ENCODE data around the gene H2BK1.
A peak's percentile ranks its signal among the peaks of the same experiment; 100 is the strongest.

Gene H2BK1

DNA sequence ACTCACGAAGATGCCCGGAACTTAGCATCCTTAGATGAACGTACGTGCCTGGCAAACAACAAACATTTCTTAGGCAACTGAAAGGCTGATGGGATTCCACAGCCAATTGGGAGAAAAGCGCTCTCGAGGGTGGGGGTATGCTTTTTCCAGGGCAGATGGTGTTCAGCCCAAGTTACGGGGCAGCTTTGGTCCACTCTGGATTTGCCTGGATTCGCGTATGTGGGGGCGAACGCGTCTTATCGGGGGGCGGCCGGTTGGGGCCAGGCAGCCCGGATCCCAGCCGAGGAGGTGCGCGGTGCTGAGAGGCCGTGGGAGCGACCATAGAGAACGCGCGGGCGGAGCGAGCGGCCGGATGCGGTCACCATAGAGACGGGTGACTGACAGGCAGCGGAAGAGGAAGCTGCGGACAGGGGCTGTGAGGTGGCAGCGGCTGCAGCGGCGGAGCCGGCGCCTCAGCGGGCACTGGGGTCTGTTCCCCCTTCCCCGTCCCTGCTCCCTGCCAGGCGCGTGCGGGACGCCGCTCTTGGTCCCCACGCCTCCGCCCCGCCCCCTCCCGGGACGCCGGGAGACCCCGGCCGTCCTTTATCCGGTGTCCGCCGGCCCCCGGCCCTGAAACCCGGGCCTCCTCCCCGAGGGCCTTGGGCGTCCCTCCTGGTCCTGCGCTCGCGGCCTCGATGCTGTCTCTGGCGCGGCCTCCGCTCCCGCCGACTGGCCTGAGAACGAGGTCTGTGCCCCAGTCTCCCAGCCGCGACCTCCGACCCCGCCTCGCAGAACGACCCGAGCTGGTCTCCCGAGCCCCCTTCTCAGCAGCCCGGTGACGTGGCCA is 22.0 kb upstream of the H2BK1 start, which contains the start of gene CHPF2:
TSS of gene CHPF2 (plus strand) at position 393 of the 826 bp plus-strand sequence. CDS start 1,529 bp downstream, outside the sequence.
- peak; percentile 81 for DNase-seq (ENCODE audit: low read depth)

DNA sequence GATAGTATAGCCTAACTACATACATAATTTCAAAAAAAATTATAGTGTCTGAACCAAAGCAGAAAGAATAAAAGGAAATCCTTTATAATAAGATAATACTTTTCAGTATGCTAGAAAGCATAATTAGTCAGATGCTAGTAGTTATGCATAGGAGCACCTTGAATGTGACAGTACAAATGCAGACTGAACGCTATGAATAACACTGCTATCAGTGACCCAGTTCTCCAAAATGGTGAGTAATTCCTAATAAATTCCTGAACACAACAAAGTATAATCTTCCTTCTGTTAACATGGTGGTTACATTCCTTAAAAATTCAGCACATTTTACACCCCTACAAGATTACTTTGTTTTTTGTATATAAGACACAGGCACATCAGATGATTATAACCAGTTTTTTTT is 20.8 kb upstream of the H2BK1 start:
- DNase-seq (ENCODE audit: low read depth): no peak

DNA sequence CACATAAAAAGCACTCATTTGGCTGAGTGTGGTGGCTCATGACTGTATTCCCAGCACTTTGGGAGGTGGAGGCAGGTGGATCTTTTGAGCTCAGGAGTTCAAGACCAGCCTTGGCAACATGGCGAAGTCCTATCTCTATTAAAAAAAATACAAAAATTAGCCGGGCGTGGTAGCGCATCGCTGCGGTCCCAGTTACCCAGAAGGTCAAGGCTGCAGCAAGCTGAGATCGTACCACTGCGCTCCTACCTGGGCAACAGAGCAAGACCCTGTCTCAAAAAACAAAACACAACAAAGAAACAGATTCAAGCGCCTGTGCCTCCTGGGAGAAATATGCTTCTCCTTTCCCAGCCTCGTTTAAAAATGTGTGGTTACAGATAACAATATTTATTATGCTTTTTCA is 19.0 kb upstream of the H2BK1 start:
- DNase-seq (ENCODE audit: low read depth): no peak

DNA sequence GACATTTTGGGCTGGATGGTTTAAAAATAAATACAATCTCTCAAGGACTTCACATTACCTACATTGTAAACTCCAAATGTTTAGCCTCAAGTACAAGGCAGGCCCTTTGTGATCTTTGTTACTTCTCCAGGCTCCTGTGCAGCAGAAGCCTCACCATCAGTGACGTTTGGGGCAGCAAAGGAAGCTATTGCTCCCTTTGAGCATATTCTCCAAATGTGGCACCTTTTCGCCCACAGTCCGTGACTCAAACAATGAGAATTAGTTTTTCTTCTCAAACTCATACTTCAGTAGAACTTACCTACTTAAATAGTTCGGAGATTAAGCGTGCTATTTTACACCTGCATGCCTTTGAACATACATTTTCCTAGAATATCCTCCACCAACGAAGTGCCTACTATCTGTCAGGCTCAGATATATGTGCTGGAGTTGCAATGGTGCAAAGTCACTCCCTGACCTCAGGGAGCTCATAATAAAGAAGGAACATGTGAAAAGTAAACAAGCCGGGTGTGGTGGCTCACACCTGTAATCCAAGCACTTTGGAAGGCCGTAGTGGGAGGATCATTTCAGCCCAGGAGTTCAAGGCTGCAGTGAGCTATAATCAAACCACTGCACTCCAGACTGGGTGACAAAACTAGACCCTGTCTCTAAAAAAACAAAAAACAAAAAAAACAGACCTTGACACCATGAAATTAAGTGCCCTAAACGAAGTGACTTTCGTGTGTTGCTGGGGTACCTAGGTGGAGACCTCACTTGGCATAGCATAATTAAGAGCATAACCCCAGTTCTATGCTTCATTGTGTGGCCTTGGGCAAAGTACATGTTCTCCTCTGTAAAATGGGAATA is 18.0 kb upstream of the H2BK1 start:
- no peak for DNase-seq (ENCODE audit: low read depth)

DNA sequence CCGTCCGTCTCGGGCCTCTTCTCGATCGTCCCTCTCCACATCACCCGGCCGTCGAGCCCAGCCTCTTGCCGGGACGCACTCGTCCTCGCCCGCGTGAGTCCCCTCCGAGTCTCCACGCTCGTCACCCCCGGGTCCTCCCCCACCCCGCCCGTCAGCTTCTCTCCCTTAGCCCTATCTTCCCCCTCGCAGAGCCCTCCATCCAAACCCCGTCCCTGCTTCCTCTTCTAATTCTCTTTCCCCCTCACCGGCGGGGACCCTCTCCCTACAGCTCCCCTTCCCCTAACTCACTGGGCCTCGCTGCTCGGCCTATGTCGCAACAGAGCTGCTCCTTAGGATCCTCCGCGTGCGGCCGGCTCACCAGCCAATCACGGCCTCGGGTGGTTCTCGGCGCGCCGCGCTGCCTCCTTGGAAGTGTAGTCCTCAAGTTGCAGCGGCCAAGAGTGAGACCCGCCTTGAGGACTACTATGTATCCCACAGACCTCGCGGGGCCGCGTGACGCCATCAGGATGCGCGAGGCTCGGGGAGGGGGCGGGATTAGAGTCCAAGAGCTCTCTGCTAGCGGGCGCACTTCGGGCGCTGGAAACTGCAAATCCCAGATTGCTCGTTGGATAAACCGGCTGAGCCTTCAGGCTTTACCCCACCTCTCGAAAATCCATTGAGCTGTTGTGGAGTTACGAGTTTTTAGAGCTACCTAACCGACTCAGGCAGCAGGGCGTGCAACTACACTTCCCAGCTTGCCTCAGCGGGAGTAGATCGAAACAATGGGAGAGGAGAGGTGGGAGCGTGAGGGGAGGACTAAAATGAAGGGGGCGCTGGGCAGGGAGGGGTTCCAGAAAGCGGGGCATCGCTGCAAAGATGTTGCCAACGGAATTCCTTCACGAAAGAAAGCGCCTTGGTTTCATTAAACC is 16.8 kb upstream of the H2BK1 start, which contains the start of gene ABCF2:
TSS of gene ABCF2 (minus strand) at position 331 of the 908 bp plus-strand sequence. CDS start 747 bp downstream, outside the sequence.
- DNase-seq (ENCODE audit: low read depth): peak; percentile 99

DNA sequence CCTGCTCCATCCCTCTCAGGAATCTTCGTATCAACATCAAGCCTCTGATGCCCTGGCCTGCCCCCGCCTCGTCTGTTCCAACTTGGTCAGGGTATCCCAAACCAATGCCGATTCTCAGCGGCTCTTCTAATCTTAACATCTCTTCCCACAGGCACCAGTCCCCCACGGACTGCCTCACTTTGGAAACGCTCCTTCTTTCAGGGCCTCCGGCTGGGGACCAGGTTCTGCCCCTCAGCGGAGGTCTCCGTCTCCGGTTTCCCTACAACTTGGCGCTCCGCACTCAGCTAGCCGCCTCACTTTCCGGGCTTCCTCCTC is 16.2 kb upstream of the H2BK1 start:
- DNase-seq (ENCODE audit: low read depth): no peak

DNA sequence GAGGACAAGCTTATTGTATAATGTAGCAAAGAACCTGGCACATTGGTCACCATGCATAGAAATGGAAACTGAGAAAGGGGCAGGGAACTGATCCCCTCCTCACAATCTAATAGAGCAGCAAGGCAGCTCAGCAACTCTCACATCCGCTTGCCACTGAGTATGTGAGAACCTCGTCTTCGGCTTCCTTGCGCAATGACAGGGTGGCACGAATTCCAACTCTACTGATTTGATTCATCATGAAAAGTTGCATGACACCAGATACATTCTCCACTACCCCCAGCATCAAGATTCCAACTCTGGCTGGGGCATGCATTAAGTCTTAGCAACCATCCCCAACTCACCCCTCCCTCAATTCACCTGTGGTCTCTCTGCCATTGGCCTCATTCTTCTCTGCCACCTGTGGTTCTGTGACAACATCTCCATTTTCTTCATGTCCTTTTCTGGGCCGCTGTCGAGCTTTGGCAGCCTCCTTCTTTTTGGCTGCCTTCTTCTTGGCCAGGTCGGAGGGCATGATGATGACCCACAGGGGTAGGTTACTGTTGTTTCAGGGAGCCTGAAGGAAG is 15.7 kb upstream of the H2BK1 start:
- no peak for DNase-seq (ENCODE audit: low read depth)

DNA sequence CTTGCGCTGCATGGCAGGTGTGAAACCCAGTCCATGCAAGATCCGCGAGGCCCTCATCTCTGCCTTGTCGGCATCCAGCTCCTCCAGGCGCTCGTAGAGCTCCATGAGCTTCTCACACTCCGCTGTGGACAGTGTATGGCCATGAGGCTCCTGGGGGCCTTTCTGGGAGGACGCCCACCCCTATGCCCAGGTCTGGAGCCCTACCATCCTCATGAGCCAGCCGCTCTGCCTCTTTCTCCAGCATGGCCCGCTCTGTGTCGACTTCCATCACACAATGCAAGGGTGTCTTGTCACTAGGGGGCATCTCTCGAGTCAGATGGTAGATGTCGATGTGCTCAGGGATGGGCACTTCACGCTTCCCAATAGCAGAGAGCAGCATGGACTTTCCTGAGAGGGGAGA is 13.4 kb upstream of the H2BK1 start:
- no peak for DNase-seq (ENCODE audit: low read depth)

DNA sequence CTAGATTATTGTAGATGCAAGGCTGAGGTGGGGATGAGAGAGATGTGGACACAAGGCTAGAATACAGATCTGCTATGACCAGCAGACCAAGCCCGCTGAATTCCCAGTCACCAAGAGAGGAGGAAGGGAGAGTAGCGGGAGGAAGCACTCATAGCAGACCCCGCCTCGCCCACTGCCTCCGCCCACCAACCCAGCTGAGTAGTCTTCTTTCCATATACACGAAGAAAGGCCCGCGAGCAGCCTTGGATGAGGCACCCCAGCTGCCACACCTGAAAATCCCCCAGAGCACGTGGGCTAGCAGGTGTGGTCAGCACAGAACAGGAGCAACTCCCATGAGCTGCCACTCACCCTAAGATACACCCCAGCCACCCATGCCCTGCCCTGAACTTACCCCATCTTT is 7.9 kb upstream of the H2BK1 start:
- no peak for DNase-seq (ENCODE audit: low read depth)

DNA sequence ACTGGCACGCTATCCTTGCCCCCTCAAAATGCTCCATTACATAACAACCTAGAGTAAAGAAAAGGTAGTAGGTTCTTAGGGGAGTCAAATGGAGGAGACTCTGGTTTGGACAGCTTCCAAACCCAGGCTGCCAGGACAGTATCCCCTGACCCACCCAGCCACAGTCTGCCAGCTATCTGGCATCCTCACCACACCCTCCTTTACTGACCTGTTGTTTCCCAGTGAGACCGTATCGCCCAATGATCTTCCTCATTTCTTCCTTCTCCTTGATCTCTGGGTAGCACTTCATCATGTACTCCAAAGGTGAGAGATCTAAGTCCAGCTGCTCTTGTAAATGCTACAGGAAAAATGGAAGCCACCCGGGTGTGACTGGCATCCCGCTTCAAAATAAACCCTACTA is 5.1 kb upstream of the H2BK1 start:
- no peak for DNase-seq (ENCODE audit: low read depth)

DNA sequence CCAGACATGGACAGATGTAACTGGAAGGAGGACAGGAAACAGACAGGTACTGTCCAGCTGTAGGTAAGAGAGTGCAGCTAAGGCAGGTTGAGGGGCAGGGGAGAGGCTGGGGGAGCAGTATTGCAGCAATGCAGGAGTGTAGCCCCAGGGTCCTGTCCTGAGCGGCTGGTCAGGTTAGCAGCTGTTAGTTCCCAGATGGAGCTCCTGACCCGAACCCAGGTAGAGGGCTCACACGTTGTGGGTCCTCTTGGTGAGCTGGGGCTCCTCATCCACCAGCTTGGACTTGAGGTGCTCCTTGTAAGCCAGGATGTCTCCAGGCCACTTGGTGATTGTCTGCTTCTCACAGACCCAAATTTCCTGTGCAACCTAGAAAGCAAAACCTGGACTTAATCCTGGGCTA is 3.5 kb upstream of the H2BK1 start:
- DNase-seq (ENCODE audit: low read depth): no peak

DNA sequence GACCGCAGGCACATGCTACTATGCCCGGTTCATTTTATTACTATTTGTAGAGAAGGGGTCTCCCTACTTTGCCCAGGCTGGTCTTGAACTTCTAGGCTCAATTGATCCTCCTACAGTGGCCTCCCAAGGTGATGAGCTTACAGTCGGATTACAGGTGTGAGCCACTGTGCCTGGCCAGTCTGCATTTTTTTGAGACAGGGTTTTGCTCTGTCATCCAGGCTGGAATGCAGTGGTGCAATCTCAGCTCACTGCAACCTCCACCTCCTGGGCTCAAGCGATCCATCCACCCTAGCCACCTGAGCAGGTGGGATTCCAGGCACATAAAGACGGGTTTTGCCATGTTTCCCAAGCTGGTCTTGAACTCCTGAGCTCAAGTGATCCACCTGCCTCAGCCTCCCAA is 2.3 kb upstream of the H2BK1 start:
- no peak for DNase-seq (ENCODE audit: low read depth)

DNA sequence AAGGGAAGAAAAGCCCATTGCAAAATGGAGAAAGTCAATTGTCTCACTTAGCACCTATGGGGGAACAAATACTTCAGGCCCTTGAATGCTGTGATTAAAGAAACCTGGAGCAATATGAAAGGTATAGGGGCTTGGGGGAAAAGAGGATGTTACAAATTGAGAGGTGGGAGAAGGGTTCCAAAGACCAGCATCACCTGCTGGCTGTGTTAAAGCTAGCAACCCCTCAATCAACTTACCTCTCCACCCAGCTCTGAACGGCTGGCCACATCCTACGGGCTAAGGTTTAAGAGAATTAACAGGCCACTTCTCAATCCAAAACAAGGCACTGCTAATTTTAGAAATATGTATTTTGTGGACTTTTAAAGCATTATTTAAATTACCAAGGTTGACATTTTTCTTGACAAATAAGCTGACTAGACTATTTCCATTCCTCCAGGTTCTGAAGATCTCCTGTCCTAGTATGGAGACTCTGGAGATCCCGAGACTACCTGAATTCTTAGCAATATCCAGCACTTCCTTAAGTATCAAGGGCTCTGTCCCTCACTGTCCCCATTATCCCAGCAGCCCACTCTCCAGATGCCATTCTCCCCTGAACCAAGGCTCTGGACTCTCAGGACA is 976 bp upstream of the H2BK1 start:
- DNase-seq (ENCODE audit: low read depth): no peak

DNA sequence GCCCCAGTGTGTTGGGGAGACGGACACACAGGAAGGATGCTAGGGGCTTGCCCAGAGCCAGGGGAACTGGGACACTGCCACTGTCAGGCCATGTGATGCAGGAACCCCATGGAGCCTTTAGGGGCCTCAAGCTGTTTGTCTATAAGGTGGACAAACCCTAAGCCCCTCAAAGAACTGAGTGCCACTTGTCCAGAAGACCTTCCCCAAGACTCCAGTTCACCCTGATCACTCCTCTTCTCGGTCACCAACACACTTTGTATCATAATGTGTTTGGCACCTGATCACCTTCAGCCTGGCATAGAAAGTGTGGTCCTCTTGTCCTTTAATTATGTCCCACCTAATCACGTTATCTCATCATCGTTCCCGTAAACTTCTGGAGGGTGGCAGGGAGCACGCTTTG is 700 bp downstream of the H2BK1 start:
- DNase-seq (ENCODE audit: low read depth): no peak

DNA sequence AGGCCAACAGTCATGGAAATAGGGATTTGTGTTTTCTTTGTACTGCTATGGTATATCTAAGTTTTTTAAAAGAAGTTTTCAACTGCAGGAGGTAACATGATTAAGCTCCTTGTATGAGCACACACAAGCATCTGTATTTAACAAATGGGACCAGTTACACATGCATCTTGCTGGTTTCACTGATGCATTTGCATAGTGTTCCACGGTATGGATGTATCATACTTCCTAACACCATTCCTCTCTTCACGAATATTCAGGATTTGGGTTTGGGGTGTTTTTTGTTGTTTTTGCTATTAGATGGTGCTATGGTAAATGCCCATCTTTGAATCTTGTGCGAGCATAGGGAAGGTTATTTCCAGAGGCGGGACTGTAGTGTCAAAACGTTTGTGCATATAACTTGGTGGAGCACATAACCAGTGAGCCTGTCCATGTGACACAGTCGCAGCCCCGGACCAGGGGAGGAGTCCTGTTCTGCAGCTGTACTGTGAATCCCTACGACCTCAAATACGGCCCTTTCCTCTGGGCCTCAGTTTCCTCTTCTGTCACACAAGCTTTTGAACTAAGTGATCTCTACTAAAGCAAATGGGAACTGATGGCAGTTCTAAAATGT is 1.9 kb downstream of the H2BK1 start:
- no peak for DNase-seq (ENCODE audit: low read depth)

DNA sequence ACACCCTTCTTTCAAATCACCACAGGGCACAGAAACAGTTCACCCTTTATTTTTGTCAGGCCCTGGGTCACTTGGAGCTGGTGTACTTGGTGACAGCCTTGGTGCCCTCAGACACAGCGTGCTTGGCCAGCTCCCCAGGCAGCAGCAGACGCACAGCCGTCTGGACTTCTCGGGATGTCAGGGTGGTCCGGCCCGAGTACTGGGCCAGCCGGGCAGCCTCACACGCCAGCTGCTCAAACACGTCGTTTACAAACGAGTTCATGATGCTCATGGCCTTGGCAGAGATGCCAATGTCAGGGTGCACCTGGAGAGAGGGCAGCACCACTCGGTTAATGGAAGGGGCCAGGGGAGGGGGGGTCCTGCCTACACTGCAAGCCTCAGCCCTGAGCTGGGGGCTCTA is 2.5 kb downstream of the H2BK1 start:
- DNase-seq (ENCODE audit: low read depth): no peak

DNA sequence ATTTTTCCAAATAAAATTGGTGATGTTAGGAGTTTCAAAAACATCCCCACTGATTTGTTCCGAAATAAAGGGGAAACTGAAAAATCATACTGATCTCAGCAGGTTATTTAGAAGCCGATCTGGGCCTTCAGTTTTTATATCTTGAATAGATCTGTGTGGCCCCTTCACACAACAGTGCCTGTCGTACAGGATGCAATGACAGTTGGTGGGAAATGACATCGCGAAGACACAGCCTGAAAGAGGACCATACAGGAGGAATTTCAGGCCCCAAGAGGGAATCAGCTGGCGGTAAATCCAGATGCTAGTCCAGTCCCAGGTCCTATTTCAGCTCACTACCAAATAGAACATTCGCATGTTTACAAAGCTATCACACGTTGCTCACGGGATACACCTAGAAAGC is 3.0 kb downstream of the H2BK1 start:
- no peak for DNase-seq (ENCODE audit: low read depth)

DNA sequence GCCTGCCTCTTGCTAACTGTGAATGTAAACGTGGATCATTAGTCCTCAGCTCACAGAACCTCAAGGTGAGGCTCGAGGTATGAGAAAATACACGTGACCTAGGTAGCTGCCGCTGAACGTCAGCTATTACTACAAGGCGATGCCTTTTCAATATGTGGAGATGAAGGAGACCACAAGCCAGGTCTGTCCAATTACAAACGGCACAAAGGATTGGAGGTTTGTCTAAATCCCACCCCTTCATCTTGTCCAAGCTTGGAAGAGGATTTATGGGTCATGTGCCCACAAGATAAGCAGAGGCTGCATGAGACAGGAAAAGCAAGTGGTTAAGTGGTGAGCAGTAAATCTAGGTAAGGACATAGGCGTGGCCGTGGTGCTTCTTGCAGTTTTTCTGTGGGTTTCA is 3.4 kb downstream of the H2BK1 start:
- no peak for DNase-seq (ENCODE audit: low read depth)

DNA sequence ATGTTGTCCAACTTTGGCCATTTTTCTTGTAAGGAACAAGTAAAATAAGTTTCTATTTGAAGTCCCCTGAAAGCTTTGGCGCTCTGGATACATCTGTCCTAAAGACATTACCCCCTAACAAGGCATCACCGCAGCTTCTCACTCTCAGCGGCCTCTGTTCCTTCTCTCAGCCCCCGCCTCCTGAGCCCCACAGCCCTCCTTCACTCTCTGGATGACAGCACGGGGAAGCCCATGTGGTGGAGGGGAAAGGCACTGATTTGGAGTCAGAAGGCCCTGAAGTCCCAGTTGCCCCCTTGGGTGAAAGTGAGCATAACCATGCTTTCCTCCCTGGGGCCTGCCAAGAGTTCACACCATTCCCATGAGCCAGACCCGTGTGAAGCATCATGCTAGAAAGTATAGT is 4.6 kb downstream of the H2BK1 start:
- DNase-seq (ENCODE audit: low read depth): no peak

DNA sequence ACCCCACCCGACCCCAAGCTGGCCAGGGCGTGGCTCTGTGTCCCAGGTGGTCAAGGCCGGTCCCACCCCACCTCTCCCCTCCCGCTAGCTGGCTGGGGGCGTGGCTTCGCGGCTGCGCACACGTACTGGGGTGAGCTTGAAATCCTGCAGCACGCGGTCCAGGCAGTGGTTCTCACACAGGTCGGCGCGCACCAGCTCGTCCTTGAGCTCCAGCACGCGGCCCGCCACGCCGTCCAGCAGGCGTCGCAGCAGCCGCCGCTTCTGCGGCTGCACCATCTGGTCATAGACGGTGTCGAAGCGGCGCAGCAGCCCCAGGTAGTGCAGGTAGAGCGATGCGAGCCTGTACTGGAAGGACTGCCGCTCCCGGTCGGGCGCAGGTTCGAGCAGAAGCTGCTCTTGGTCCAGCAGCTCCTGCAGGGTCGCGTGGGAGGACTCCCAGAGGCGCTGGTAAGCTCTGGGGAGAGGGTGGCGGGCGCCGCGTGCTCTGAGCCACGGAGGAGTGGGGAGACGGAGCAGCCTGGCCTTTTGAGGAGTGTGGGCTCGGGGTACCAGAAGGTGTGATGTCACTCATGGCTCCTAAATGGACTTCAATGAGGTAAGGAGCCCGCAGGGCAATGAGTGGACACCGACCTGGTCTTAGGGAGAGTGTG is 5.8 kb downstream of the H2BK1 start:
- DNase-seq (ENCODE audit: low read depth): no peak

DNA sequence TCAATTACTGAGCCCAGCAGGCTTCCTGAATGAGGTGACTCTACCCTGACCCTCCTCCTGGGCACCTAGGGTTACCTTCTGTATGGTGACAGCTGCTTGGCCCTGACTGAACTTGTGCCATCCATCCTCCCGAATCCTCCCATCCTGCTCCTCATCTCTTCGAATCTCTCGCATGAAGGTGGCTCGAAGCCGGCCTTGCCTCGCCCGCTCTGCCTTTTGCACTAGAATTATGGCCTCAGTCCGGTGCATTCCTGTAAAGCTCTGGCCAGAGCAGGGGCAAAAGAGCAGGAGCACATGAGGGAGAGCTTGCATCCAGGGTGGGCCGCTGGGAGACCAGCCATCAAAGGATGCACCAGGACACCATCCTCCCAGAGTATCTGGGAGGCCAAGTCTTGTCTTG is 7.5 kb downstream of the H2BK1 start:
- DNase-seq (ENCODE audit: low read depth): no peak

Data from stimulated activated CD8-positive, alpha-beta memory T cell treated with anti-CD3 and anti-CD28 coated beads, Interleukin-7, amount 100 ng/mL, for 24 hours (primary cell).